ENCODE data around the gene NIFK.
A peak's percentile ranks its signal among the peaks of the same experiment; 100 is the strongest.
"Not testable (repeated sequence)": the region's sequence is repeated elsewhere in the genome, so short reads cannot be mapped to it uniquely, and the experiment has no call there.

Gene NIFK

DNA sequence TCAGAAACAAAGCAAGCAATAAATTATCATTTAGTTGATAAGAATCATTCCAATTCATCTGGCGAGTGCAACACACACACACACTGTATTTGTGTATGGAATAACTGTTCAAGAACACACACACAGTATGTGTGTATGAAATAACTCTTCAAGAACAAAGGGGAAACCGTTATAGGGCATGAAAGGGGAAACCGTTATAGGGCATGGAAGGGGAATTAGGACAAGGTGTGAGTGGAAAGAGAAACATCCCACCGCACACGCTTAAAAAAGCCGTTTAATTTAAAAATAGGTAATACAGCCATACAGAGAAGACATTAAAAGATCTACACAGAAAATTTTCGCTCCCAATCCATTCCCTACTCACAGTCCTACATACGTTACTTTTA, 18.2 kb upstream of the NIFK start:
- Mint-ChIP-seq H3K4me3 (peak overlapping the region; percentile 100), H3K27ac (peak overlapping the region; percentile 97), H3K27me3 (no peaks in the 10 kb centered on the region), H3K36me3 (ENCODE audit: low read depth) (peaks cover 26% of the 10 kb centered on the region), H3K4me1 (peaks cover 47% of the 10 kb centered on the region), H3K9me3 (no peaks in the 10 kb centered on the region)
- ATAC-seq = no peak
- no peak for DNase-seq

DNA sequence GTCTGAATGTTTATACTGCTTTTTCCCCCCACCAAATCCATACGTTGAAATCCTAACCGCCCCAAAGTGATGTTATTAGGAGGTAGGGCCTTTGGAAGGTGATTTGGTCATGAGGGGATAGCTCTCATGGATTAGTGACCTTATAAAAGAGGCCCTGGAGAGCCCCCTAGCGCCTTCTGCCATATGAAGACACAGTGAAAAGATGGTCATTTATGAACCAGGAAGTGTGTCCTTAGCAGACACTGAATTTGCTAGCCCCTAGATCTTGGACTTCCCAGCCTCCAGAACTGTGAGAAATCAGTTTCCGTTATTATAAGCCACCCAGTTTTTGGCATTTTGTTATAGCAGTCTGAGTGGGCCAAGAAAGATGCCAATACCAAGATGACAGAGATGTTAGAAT, 11.5 kb upstream of the NIFK start:
- H3K36me3 Mint-ChIP-seq (ENCODE audit: low read depth) = no peaks in the 10 kb centered on the region

DNA sequence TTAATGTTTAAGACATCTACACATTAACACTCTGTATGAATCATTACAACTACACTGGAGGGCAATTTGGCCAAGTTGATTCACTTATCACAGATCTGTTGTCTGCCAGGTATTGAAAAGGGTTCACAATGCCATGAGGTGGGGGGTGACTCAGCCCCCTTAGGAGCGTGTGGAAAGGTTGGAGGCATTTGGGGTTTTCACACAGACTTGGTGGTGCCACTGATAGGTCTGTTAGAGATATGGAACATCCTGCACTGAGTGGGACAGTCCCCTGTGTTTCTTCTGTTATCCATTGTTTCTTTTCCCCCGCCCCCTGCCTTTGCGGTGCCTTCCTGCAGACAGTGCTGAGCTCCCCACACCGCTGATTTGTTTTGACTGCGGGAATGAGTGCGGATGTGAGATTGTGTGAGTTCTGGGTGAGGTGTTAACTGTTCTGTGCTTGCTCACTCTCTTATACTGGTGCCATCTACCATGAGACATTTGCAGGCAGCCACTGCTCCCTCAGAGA, 9.4 kb upstream of the NIFK start:
- ATAC-seq = peak; percentile 97
- no peaks in the 10 kb centered on the region for H3K36me3 Mint-ChIP-seq (ENCODE audit: low read depth)
- no peaks in the 10 kb centered on the region for H3K9me3 Mint-ChIP-seq
- peak overlapping the region; percentile 1 for H3K4me3 Mint-ChIP-seq
- peaks cover 36% of the 10 kb centered on the region for H3K4me1 Mint-ChIP-seq
- peak; percentile 65 for DNase-seq
- peak overlapping the region; percentile 91 for H3K27ac Mint-ChIP-seq
- no peaks in the 10 kb centered on the region for H3K27me3 Mint-ChIP-seq

More for the DNA sequence above, 11.5 kb upstream of the NIFK start:
- no peak for DNase-seq
- Mint-ChIP-seq H3K9me3 (no peaks in the 10 kb centered on the region), H3K27me3 (no peaks in the 10 kb centered on the region), H3K27ac (no peak overlapping the region), H3K4me1 (peaks cover 31% of the 10 kb centered on the region), H3K4me3 (no peak overlapping the region)
- no peak for ATAC-seq

DNA sequence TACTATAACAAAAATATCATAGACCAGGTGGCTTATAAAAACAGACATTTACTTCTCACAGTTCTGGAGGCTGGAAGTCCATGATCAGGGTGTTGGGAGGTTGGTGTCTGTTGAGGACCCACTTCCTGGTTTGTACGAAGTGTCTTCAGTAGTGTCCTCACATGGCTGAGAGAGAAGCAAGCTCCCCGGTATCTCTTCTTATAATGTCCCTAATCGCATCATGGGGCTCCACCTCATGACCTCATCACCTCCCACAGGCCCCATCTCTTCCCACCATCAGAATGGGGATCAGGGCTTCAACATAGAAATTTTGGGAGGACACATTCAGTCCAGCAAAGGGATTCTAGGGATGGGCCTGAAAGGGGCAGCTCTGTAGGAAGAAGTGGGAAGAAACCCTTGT, 4.8 kb upstream of the NIFK start:
- ATAC-seq (no peak), DNase-seq (no peak)
- H3K27me3 Mint-ChIP-seq = no peaks in the 10 kb centered on the region
- H3K4me3 Mint-ChIP-seq = no peak overlapping the region
- peaks cover 2% of the 10 kb centered on the region for H3K36me3 Mint-ChIP-seq (ENCODE audit: low read depth)
- H3K9me3 Mint-ChIP-seq = no peaks in the 10 kb centered on the region
- H3K27ac Mint-ChIP-seq = peak overlapping the region; percentile 8
- peaks cover 47% of the 10 kb centered on the region for H3K4me1 Mint-ChIP-seq

DNA sequence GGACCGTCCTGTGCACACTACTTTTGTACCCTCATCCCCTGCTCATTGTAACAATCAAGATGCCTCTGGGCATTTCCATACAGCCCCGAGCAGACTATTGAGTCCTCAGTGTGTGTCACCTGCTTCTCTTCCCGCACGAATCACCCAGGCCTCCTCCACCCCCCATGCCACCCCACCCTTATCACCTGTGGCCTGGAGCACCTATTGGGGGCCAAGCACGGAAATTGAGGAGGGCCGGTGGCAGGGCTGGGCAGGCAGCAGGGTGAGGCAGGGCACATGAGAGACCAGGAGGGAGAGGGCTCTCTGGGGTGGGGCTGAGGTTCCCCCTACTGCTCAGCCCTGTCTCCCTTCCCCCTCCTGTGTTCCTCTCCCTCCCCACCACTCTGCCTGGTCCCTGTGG, 4.3 kb upstream of the NIFK start:
- ATAC-seq (no peak), DNase-seq (no peak)
- no peaks in the 10 kb centered on the region for H3K9me3 Mint-ChIP-seq
- H3K4me1 Mint-ChIP-seq = peaks cover 42% of the 10 kb centered on the region
- H3K4me3 Mint-ChIP-seq = no peak overlapping the region
- H3K36me3 Mint-ChIP-seq (ENCODE audit: low read depth) = peaks cover 5% of the 10 kb centered on the region
- H3K27me3 Mint-ChIP-seq = no peaks in the 10 kb centered on the region
- no peak overlapping the region for H3K27ac Mint-ChIP-seq

DNA sequence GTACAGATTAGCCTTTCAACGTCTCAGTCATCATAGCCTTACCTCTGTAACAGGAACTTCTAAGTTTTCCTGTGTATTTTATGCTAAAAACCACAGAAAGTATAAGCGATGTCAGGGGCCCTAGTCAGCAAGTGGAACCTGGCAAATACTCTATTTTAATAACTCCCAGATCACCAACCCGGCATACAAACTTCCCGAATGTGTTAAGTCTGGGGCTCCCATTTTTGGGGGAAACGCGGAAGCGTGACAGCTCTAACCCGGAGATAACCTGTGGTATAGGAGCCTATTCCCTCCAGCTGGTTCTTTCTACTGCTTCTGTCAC, 574 bp downstream of the NIFK start:
- peak overlapping the region; percentile 97 for H3K4me3 Mint-ChIP-seq
- DNase-seq (no peak), ATAC-seq (no peak)
- H3K9me3 Mint-ChIP-seq = no peaks in the 10 kb centered on the region
- peak overlapping the region; percentile 92 for H3K27ac Mint-ChIP-seq
- H3K27me3 Mint-ChIP-seq = no peaks in the 10 kb centered on the region
- H3K4me1 Mint-ChIP-seq = peaks cover 58% of the 10 kb centered on the region
- peaks cover 45% of the 10 kb centered on the region for H3K36me3 Mint-ChIP-seq (ENCODE audit: low read depth)

DNA sequence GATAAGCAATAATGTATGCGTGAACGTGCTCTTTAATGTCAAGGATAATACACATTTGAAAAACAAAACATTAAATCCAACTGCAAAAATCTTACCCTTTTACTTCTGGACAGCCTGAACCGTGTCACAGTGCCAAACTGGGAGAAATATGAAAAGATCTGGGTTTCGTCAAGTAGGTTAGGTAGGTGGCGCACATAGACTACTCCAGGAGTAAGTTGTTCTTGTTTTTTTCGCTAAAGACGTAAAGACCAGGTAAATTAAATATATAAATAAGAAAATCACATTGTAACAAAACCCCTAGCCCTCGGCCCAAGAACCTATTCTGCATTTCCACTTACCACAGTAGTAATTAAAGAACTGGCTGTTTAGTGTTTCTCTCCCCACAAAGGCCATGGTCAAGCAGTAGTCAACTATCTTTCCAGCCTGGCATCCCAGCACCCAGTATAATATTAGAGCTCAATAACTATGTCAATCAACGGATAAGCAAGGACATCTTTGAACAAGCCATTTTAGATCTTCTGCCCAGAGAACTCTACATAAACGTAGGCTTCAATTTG, 1.1 kb downstream of the NIFK start:
- H3K27ac Mint-ChIP-seq = peak overlapping the region; percentile 92
- H3K36me3 Mint-ChIP-seq (ENCODE audit: low read depth) = peaks cover 50% of the 10 kb centered on the region
- peak overlapping the region; percentile 97 for H3K4me3 Mint-ChIP-seq
- H3K4me1 Mint-ChIP-seq = peaks cover 63% of the 10 kb centered on the region
- no peak for DNase-seq
- H3K9me3 Mint-ChIP-seq = peaks cover 4% of the 10 kb centered on the region
- no peak for ATAC-seq
- H3K27me3 Mint-ChIP-seq = no peaks in the 10 kb centered on the region

DNA sequence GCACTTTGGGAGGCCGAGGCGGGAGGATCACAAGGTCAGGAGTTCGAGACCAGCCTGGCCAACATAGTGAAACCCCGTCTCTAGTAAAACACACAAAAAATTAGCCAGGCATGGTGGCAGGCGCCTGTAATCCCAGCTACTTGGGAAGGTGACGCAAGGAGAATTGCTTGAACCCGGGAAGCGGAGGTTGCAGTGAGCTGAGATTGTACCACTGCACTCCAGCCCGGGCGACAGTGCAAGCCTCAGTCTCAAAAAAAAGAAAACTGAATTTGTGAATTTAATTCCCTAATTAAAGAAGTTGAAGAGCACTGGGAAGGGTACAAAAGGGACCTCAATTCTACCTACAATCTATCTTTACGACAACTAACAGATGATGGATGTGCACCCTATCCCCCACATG, 2.1 kb downstream of the NIFK start:
- Mint-ChIP-seq H3K36me3 (ENCODE audit: low read depth) (peaks cover 61% of the 10 kb centered on the region), H3K27ac (peak overlapping the region; percentile 92), H3K4me1 (peaks cover 67% of the 10 kb centered on the region), H3K4me3 (peak overlapping the region; percentile 97)
- H3K9me3 Mint-ChIP-seq, H3K27me3 Mint-ChIP-seq, ATAC-seq, DNase-seq: not testable (repeated sequence)

DNA sequence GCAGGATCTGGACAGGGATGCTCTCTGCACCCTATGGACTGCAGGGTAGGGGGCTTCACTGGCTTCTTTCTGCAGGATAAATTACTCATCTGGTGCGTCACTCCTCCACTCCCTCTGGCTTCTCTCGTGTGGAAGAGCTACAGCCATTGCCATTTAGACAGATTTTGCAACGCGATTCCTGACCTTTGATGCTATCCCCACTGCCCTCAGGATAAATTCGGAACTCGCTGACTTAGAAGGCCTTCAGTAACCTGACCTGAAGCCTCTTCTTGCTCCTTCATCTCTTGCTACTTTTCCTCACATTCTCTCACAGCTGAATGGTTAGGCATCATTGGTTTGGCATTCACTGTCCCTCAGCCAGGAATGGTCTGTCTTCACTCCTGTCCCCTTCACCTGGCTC, 5.3 kb downstream of the NIFK start:
- DNase-seq = no peak
- Mint-ChIP-seq H3K27ac (peak overlapping the region; percentile 26), H3K4me1 (peaks cover 63% of the 10 kb centered on the region), H3K9me3 (peaks cover 4% of the 10 kb centered on the region), H3K36me3 (ENCODE audit: low read depth) (peaks cover 86% of the 10 kb centered on the region), H3K27me3 (no peaks in the 10 kb centered on the region), H3K4me3 (no peak overlapping the region)
- ATAC-seq = no peak

DNA sequence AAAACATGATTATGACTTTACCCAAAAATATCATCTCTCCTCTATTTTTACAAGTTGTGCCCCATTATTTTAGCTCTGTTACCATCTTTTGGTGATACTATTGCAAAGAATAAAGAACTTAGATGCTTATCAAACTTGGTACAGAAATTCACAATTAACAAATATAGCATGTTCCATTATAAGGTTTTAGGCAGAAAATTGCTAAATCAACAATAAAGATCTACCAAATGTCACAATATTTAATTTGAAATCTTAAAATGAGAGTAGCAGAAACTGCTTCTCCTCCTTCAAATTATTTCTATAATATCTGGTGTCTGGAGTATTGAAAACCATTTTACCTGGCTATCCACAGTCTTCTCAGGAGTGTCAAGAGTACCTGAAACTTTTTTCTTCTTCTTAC, 8.7 kb downstream of the NIFK start:
- H3K36me3 Mint-ChIP-seq (ENCODE audit: low read depth) = peaks cover 68% of the 10 kb centered on the region
- no peak for DNase-seq
- H3K27ac Mint-ChIP-seq = peak overlapping the region; percentile 82
- ATAC-seq = no peak
- H3K4me3 Mint-ChIP-seq = no peak overlapping the region
- no peaks in the 10 kb centered on the region for H3K27me3 Mint-ChIP-seq
- peaks cover 59% of the 10 kb centered on the region for H3K4me1 Mint-ChIP-seq
- H3K9me3 Mint-ChIP-seq = peaks cover 4% of the 10 kb centered on the region

DNA sequence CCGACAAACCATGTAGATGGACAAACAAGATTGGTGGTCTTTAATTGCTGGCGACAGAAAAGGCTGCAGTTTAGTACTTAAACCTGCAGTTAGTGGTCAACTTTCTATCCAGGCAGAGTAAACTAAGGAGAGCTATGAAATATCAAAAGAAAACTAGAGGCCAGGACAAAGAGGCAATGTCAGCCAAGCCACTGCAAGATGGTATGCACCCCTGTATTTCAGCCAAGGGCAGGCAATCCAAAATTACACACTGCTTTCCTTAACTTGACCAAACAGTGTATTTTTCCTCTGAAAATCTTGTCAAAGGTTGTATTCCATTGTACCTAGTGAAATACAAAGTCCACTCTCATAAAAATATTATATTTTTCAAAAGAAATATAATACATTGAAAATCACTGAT, 9.3 kb downstream of the NIFK start:
- Mint-ChIP-seq H3K4me1 (peaks cover 62% of the 10 kb centered on the region), H3K27me3 (no peaks in the 10 kb centered on the region), H3K27ac (peak overlapping the region; percentile 82), H3K9me3 (peaks cover 4% of the 10 kb centered on the region), H3K36me3 (ENCODE audit: low read depth) (peaks cover 63% of the 10 kb centered on the region), H3K4me3 (no peak overlapping the region)
- no peak for DNase-seq
- ATAC-seq = no peak

DNA sequence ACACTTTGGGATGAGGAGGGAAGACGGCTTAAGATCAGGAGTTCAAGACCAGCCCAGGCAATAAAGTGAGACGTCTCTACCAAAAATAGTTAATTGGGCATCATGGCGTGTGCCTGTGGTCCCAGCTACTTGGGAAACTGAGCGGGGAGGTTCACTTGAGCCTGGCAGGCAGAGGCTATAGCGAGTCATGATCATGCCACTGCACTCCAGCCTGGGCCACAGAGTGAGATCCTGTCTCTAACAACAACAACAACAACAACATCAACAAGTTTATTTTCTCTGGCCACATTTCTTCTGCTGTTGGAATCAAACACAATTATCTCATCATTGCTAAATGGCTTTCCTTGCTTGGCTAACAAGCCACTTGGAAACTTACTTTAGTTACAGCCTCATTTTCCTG, 13.4 kb downstream of the NIFK start:
- H3K36me3 Mint-ChIP-seq (ENCODE audit: low read depth) = peaks cover 23% of the 10 kb centered on the region
- H3K9me3 Mint-ChIP-seq = no peaks in the 10 kb centered on the region
- H3K4me3 Mint-ChIP-seq = no peak overlapping the region
- DNase-seq (no peak), ATAC-seq (no peak)
- H3K27ac Mint-ChIP-seq = peak overlapping the region; percentile 86
- peaks cover 48% of the 10 kb centered on the region for H3K4me1 Mint-ChIP-seq
- H3K27me3 Mint-ChIP-seq = no peaks in the 10 kb centered on the region

DNA sequence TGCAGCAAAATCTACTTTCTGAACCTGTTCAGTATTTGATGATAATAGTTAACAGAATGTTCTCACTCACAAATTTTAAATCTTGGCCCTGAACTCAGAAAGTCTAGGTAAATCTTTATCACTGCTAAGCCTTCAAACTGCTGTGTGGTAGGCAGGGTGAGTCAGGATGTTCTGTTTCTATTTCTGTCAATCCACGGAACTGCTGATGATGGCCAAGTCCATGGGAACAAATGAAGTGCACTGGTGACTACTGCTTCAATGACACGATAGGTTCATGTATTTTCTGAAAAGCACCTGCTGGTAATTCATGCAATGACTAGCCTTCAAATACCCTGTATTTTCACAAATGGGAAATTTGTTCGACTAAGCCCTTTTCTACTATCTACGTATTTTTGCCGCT, 14.2 kb downstream of the NIFK start:
- H3K4me3 Mint-ChIP-seq = peak overlapping the region; percentile 18
- no peak for DNase-seq
- H3K9me3 Mint-ChIP-seq = no peaks in the 10 kb centered on the region
- H3K36me3 Mint-ChIP-seq (ENCODE audit: low read depth) = peaks cover 15% of the 10 kb centered on the region
- peaks cover 40% of the 10 kb centered on the region for H3K4me1 Mint-ChIP-seq
- H3K27ac Mint-ChIP-seq = peak overlapping the region; percentile 86
- ATAC-seq = peak; percentile 91
- H3K27me3 Mint-ChIP-seq = no peaks in the 10 kb centered on the region

DNA sequence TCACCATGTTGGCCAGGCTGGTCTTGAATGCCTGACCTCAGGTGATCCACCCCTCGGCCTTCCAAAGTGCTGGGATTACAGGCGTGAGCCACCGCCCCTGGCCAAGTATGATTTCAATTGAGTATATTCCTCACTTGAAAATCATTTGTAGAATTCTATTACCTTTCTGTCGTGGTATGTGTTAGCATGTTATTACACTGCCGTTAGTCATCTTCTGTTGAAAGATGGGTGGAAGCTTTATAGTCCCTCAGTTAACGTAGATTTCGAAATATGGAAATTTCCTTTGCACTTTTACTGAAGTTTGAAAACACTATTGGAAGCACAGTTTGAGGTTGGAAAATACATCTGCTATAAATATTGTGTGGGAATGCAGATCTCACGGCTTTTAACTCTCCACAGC, 14.7 kb downstream of the NIFK start:
- H3K9me3 Mint-ChIP-seq = no peaks in the 10 kb centered on the region
- ATAC-seq = peak; percentile 74
- peak overlapping the region; percentile 86 for H3K27ac Mint-ChIP-seq

DNA sequence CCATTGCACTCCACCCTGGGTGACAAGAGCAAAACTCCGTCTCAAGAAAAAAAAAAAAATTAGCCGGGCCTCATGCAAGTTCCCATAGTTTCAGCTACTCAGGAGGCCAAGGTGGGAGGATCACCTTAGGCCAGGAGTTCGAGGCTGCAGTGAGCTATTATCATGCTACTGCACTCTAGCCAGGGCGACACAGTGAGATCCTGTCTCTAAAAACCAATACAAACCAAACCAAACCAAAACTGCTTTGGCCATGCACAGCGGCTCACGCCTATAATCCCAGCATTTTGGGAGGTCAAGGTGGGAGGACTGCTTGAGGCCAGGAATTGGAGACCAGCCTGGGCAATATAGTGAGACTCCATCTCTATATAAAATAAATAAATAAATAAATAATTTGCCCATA, 19.1 kb downstream of the NIFK start:
- H3K4me1 Mint-ChIP-seq = peaks cover 20% of the 10 kb centered on the region
- ATAC-seq (no peak), DNase-seq (no peak)
- no peak overlapping the region for H3K27ac Mint-ChIP-seq
- no peaks in the 10 kb centered on the region for H3K27me3 Mint-ChIP-seq
- H3K4me3 Mint-ChIP-seq = no peak overlapping the region
- no peaks in the 10 kb centered on the region for H3K9me3 Mint-ChIP-seq
- H3K36me3 Mint-ChIP-seq (ENCODE audit: low read depth) = no peaks in the 10 kb centered on the region

More for the DNA sequence above, 14.7 kb downstream of the NIFK start:
- DNase-seq = no peak
- Mint-ChIP-seq H3K36me3 (ENCODE audit: low read depth) (peaks cover 11% of the 10 kb centered on the region), H3K27me3 (no peaks in the 10 kb centered on the region), H3K4me1 (peaks cover 40% of the 10 kb centered on the region), H3K4me3 (peak overlapping the region; percentile 18)

DNA sequence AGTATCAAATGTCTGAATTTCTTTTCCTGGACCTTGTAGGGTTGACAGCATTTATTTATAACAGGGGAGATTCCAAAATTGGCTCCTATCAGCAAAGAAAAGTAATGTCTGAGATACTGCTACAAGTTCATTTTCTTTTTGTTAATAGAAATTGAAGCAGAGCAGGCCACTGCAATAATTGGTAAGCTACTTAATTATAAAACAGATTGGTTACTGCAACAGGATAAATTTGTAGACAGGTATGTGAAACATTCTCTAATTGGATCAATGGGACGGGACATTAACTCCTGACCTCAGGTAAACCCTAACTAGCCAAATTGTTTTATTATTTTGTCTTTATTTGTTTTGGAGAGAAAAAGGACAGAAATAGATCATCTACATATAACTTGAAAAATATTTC, 20.5 kb downstream of the NIFK start:
- Mint-ChIP-seq H3K27ac (no peak overlapping the region), H3K4me1 (peaks cover 8% of the 10 kb centered on the region), H3K27me3 (no peaks in the 10 kb centered on the region), H3K36me3 (ENCODE audit: low read depth) (no peaks in the 10 kb centered on the region), H3K9me3 (no peaks in the 10 kb centered on the region), H3K4me3 (no peak overlapping the region)
- ATAC-seq (no peak), DNase-seq (no peak)
